HepG2 (cell line): ENCODE data around the gene CALML6. TPM values are rescaled to one million over a fixed set of nuclear protein-coding genes. Genes with fewer than 3 reads are reported as not detected.

ENCODE experiments used
- ARID3A ChIP-seq: IDR thresholded peaks from 2 replicates; pipeline ENCODE4 v1.6.1; 2012; ENCODE audit warnings: low read depth, low read length, improper control_type of control experiment
- E2F5 ChIP-seq: sonication (generic); formaldehyde crosslinking; conservative IDR thresholded peaks from 2 replicates; pipeline ENCODE4 v1.4.0; 2020; ENCODE audit warnings: missing genetic modification reagents
- ELF4 ChIP-seq: sonication (generic); formaldehyde crosslinking; IDR thresholded peaks from 2 replicates; pipeline ENCODE4 v1.5.0; 2020; ENCODE audit warnings: missing genetic modification reagents, mild to moderate bottlenecking, moderate library complexity, borderline replicate concordance
- KDM6A ChIP-seq: IDR thresholded peaks from 2 replicates; pipeline ENCODE4 v1.6.1; 2016; ENCODE audit warnings: low read depth
- NR0B2 ChIP-seq: sonication (generic); formaldehyde crosslinking; IDR thresholded peaks from 2 replicates; pipeline ENCODE4 v1.4.0; 2020; ENCODE audit warnings: mild to moderate bottlenecking, missing genetic modification reagents
- RAD21 ChIP-seq: fragments of 450-650 bp; formaldehyde crosslinking; IDR thresholded peaks from 2 replicates; pipeline ENCODE4 v1.5.0; 2020; ENCODE audit warnings: mild to moderate bottlenecking
- SYNCRIP ChIP-seq: fragments of 200-400 bp; formaldehyde crosslinking; IDR thresholded peaks from 2 replicates; pipeline ENCODE4 v1.6.1; 2018; ENCODE audit warnings: mild to moderate bottlenecking, low read depth, low read length; ENCODE audit not compliant: insufficient read depth
- ZBTB14 ChIP-seq: sonication (generic); formaldehyde crosslinking; IDR thresholded peaks from 2 replicates; pipeline ENCODE4 v1.4.0; 2020; ENCODE audit warnings: missing genetic modification reagents
- ZC3H4 ChIP-seq: sonication (generic); formaldehyde crosslinking; IDR thresholded peaks from 2 replicates; pipeline ENCODE4 v1.4.0; 2020; ENCODE audit warnings: missing genetic modification reagents, borderline replicate concordance
- ZNF350 ChIP-seq: sonication (generic); formaldehyde crosslinking; IDR thresholded peaks from 2 replicates; pipeline ENCODE4 v1.4.0; 2020; ENCODE audit warnings: mild to moderate bottlenecking, low read depth, missing genetic modification reagents, borderline replicate concordance
- ZNF407 ChIP-seq: sonication (generic); formaldehyde crosslinking; IDR thresholded peaks from one replicate; pipeline ENCODE4 v1.5.1; 2020; ENCODE audit warnings: mild to moderate bottlenecking, missing genetic modification reagents; ENCODE audit errors: not compliant biosample characterization
- ZNF468 ChIP-seq: sonication (generic); formaldehyde crosslinking; IDR thresholded peaks from 2 replicates; pipeline ENCODE4 v1.8.0; 2022; ENCODE audit warnings: mild to moderate bottlenecking, moderate library complexity, missing genetic modification reagents
- ZNF543 ChIP-seq: sonication (generic); formaldehyde crosslinking; IDR thresholded peaks from 2 replicates; pipeline ENCODE4 v1.4.0; 2020; ENCODE audit warnings: mild to moderate bottlenecking, missing genetic modification reagents
- ZNF567 ChIP-seq: sonication (generic); formaldehyde crosslinking; IDR thresholded peaks from 2 replicates; pipeline ENCODE4 v1.8.1; 2023; ENCODE audit warnings: mild to moderate bottlenecking, missing genetic modification reagents, borderline replicate concordance
- ZNF678 ChIP-seq: sonication (generic); formaldehyde crosslinking; IDR thresholded peaks from 2 replicates; pipeline ENCODE4 v1.4.0; 2020; ENCODE audit warnings: mild to moderate bottlenecking, missing genetic modification reagents
- ZNF703 ChIP-seq: sonication (generic); formaldehyde crosslinking; IDR thresholded peaks from 2 replicates; pipeline ENCODE4 v1.5.1; 2020; ENCODE audit warnings: missing genetic modification reagents, mild to moderate bottlenecking, moderate library complexity, borderline replicate concordance
- polyA plus RNA-seq, 8 experiments: library from polyadenylated mRNA; depleted of rRNA in 3 of 8; stranded (reverse) in 7 of 8; unstranded in 1 of 8; fragments of >200 nt; fragmentation: Illumina TruSeq in 4 of 8; extraction: Trizol in 4 of 8; gene quantifications; 2 replicates each; pipeline versions ENCODE4 v1.2.1 to v1.2.3, GENCODE V29; 2011 to 2016; ENCODE audit warnings: low read depth in 4 of 8, missing spikeins in 1 of 8, mixed read lengths in 1 of 8; ENCODE audit not compliant: insufficient read depth in 1 of 8
- total RNA-seq, 5 experiments: library from RNA; depleted of rRNA; stranded (reverse); fragments of >200 nt; fragmentation: Illumina TruSeq; extraction: Trizol; gene quantifications; 2 replicates each; pipeline ENCODE4 v1.2.3, GENCODE V29; 2016; ENCODE audit warnings: low read depth in 1 of 5

Gene CALML6
- total and polyA plus RNA-seq, 2 of the 13 experiments (the other 11 are each of a cell fraction or from before 2014, with no cell fraction given): 0.11 to 0.12 TPM

GRCh38 chr1:1891349-1892078 lies 23.5 kb upstream of the CALML6 start (continued):
- TF ChIP-seq ARID3A (no peak), ZNF350 (CRISPR knock-in tag) (peak; percentile 81), RAD21 (CRISPR knock-in tag) (no peak), ZNF678 (CRISPR knock-in tag) (no peak; the same call in 1 of the 2 replicates), ZBTB14 (CRISPR knock-in tag) (peak; percentile 51; the same call in 1 of the 2 replicates), ZC3H4 (CRISPR knock-in tag) (no peak), ZNF703 (CRISPR knock-in tag) (no peak), NR0B2 (CRISPR knock-in tag) (no peak), ZNF567 (CRISPR knock-in tag) (no peak), ZNF543 (CRISPR knock-in tag) (peak; percentile 67; the same call in 1 of the 2 replicates), E2F5 (CRISPR knock-in tag) (no peak), SYNCRIP (no peak), KDM6A (CRISPR knock-in tag) (no peak), ELF4 (CRISPR knock-in tag) (no peak), ZNF468 (CRISPR knock-in tag) (no peak), ZNF407 (CRISPR knock-in tag) (no peak)
